Dendritic cell treated with granulocyte-macrophage colony-stimulating factor and Interleukin-4, amounts not matched to agents 40 ng/mL and 50 ng/mL, for 4 days (primary cell): ENCODE results near the gene RAPGEF5.

ENCODE experiments used
- H3K27ac Mint-ChIP-seq: one replicate; pipeline ENCODE4 v1.8.0; 2022; ENCODE audit warnings: mild to moderate bottlenecking, mixed read lengths
- H3K27me3 Mint-ChIP-seq: one replicate; pipeline ENCODE4 v1.8.0; 2022; ENCODE audit warnings: mild to moderate bottlenecking, mixed read lengths
- H3K36me3 Mint-ChIP-seq: one replicate; pipeline ENCODE4 v1.8.0; 2022; ENCODE audit warnings: low read depth, mixed read lengths
- H3K4me1 Mint-ChIP-seq: one replicate; pipeline ENCODE4 v1.8.0; 2022; ENCODE audit warnings: low read depth, mixed read lengths
- H3K4me3 Mint-ChIP-seq: one replicate; pipeline ENCODE4 v1.8.0; 2022; ENCODE audit warnings: mild to moderate bottlenecking, moderate library complexity, mixed read lengths
- H3K9me3 Mint-ChIP-seq: one replicate; pipeline ENCODE4 v1.8.0; 2022; ENCODE audit warnings: mixed read lengths
- intact Hi-C: fragments of 100-400 bp; cut with micrococcal nuclease; formaldehyde crosslinking; loops from one replicate; pipeline ENCODE4 v1.15.0; 2022

RAPGEF5 gene

GRCh38 chr7:22210355-22210754 is 146.6 kb downstream of the RAPGEF5 start:
- Mint-ChIP-seq H3K4me3 (no peak overlapping the region), H3K27me3 (no peaks in the 10 kb centered on the region), H3K9me3 (no peaks in the 10 kb centered on the region), H3K36me3 (no peaks in the 10 kb centered on the region), H3K27ac (no peak overlapping the region), H3K4me1 (peaks cover 5% of the 10 kb centered on the region)
- intact Hi-C loops, result no loop called here

- Mint-ChIP-seq H3K27me3 (no peaks in the 10 kb centered on the region), H3K4me1 (peaks cover under 1% of the 10 kb centered on the region), H3K4me3 (no peak overlapping the region), H3K27ac (no peak overlapping the region), H3K36me3 (no peaks in the 10 kb centered on the region), H3K9me3 (no peaks in the 10 kb centered on the region)
- intact Hi-C loops, result no loop called here
Measured at GRCh38 chr7:22208799-22209198, 148.2 kb downstream of the RAPGEF5 start.

GRCh38 chr7:22207724-22208225 is 149.2 kb downstream of the RAPGEF5 start:
- Mint-ChIP-seq H3K9me3 (no peaks in the 10 kb centered on the region), H3K27ac (no peak overlapping the region), H3K4me1 (no peaks in the 10 kb centered on the region), H3K4me3 (no peak overlapping the region), H3K27me3 (no peaks in the 10 kb centered on the region), H3K36me3 (no peaks in the 10 kb centered on the region)
- intact Hi-C loops, result no loop called here

- Mint-ChIP-seq H3K27ac (no peak overlapping the region), H3K4me3 (no peak overlapping the region), H3K9me3 (no peaks in the 10 kb centered on the region), H3K4me1 (no peaks in the 10 kb centered on the region), H3K27me3 (no peaks in the 10 kb centered on the region), H3K36me3 (no peaks in the 10 kb centered on the region)
- intact Hi-C loops, result no loop called here
Measured at GRCh38 chr7:22205631-22206030, 151.3 kb downstream of the RAPGEF5 start.

- Mint-ChIP-seq H3K27ac (no peak overlapping the region), H3K36me3 (no peaks in the 10 kb centered on the region), H3K4me3 (no peak overlapping the region), H3K4me1 (no peaks in the 10 kb centered on the region), H3K9me3 (no peaks in the 10 kb centered on the region), H3K27me3 (no peaks in the 10 kb centered on the region)
- intact Hi-C loops, result no loop called here
Measured at GRCh38 chr7:22204312-22204711, 152.6 kb downstream of the RAPGEF5 start.

- no peaks in the 10 kb centered on the region for H3K36me3 Mint-ChIP-seq
- no peaks in the 10 kb centered on the region for H3K9me3 Mint-ChIP-seq
- no peak overlapping the region for H3K4me3 Mint-ChIP-seq
- H3K4me1 Mint-ChIP-seq, result no peaks in the 10 kb centered on the region
- no peaks in the 10 kb centered on the region for H3K27me3 Mint-ChIP-seq
- H3K27ac Mint-ChIP-seq, result no peak overlapping the region
- intact Hi-C loops, result no loop called here
Measured at GRCh38 chr7:22202141-22202540, 154.8 kb downstream of the RAPGEF5 start.

- intact Hi-C loops, result no loop called here
- Mint-ChIP-seq H3K4me1 (no peaks in the 10 kb centered on the region), H3K36me3 (no peaks in the 10 kb centered on the region), H3K9me3 (no peaks in the 10 kb centered on the region), H3K4me3 (no peak overlapping the region), H3K27me3 (no peaks in the 10 kb centered on the region), H3K27ac (no peak overlapping the region)
Measured at GRCh38 chr7:22201186-22201880, 155.6 kb downstream of the RAPGEF5 start.

GRCh38 chr7:22200777-22201176 is 156.2 kb downstream of the RAPGEF5 start:
- H3K36me3 Mint-ChIP-seq, result no peaks in the 10 kb centered on the region
- intact Hi-C loops, result no loop called here
- H3K9me3 Mint-ChIP-seq, result no peaks in the 10 kb centered on the region
- no peaks in the 10 kb centered on the region for H3K27me3 Mint-ChIP-seq
- H3K27ac Mint-ChIP-seq, result no peak overlapping the region
- H3K4me1 Mint-ChIP-seq, result no peaks in the 10 kb centered on the region
- no peak overlapping the region for H3K4me3 Mint-ChIP-seq

- no peaks in the 10 kb centered on the region for H3K27me3 Mint-ChIP-seq
- H3K9me3 Mint-ChIP-seq, result no peaks in the 10 kb centered on the region
- no peak overlapping the region for H3K4me3 Mint-ChIP-seq
- no peaks in the 10 kb centered on the region for H3K4me1 Mint-ChIP-seq
- H3K36me3 Mint-ChIP-seq, result no peaks in the 10 kb centered on the region
- no peak overlapping the region for H3K27ac Mint-ChIP-seq
- intact Hi-C loops, result no loop called here
Measured at GRCh38 chr7:22200238-22200637, 156.7 kb downstream of the RAPGEF5 start.

- no peak overlapping the region for H3K4me3 Mint-ChIP-seq
- H3K4me1 Mint-ChIP-seq, result no peaks in the 10 kb centered on the region
- no peaks in the 10 kb centered on the region for H3K27me3 Mint-ChIP-seq
- no peaks in the 10 kb centered on the region for H3K9me3 Mint-ChIP-seq
- intact Hi-C loops, result no loop called here
- no peak overlapping the region for H3K27ac Mint-ChIP-seq
- H3K36me3 Mint-ChIP-seq, result no peaks in the 10 kb centered on the region
Measured at GRCh38 chr7:22197376-22197775, 159.6 kb downstream of the RAPGEF5 start.

- intact Hi-C loops, result no loop called here
- H3K4me1 Mint-ChIP-seq, result no peaks in the 10 kb centered on the region
- no peaks in the 10 kb centered on the region for H3K27me3 Mint-ChIP-seq
- H3K27ac Mint-ChIP-seq, result no peak overlapping the region
- no peak overlapping the region for H3K4me3 Mint-ChIP-seq
- no peaks in the 10 kb centered on the region for H3K9me3 Mint-ChIP-seq
- no peaks in the 10 kb centered on the region for H3K36me3 Mint-ChIP-seq
Measured at GRCh38 chr7:22196429-22196828, 160.5 kb downstream of the RAPGEF5 start.

GRCh38 chr7:22195397-22196172 is 161.4 kb downstream of the RAPGEF5 start:
- Mint-ChIP-seq H3K36me3 (no peaks in the 10 kb centered on the region), H3K9me3 (no peaks in the 10 kb centered on the region), H3K4me1 (no peaks in the 10 kb centered on the region), H3K4me3 (no peak overlapping the region), H3K27me3 (no peaks in the 10 kb centered on the region), H3K27ac (no peak overlapping the region)
- intact Hi-C loops, result no loop called here

GRCh38 chr7:22194658-22195273 is 162.2 kb downstream of the RAPGEF5 start:
- Mint-ChIP-seq H3K9me3 (no peaks in the 10 kb centered on the region), H3K27me3 (no peaks in the 10 kb centered on the region), H3K36me3 (no peaks in the 10 kb centered on the region), H3K4me1 (no peaks in the 10 kb centered on the region), H3K4me3 (no peak overlapping the region), H3K27ac (no peak overlapping the region)
- intact Hi-C loops, result no loop called here

- no peaks in the 10 kb centered on the region for H3K27me3 Mint-ChIP-seq
Measured at GRCh38 chr7:22193450-22193983, 163.4 kb downstream of the RAPGEF5 start.

More at GRCh38 chr7:22193450-22193983, 163.4 kb downstream of the RAPGEF5 start:
- H3K27ac Mint-ChIP-seq, result no peak overlapping the region
- H3K4me1 Mint-ChIP-seq, result no peaks in the 10 kb centered on the region
- intact Hi-C loops, result no loop called here
- no peaks in the 10 kb centered on the region for H3K36me3 Mint-ChIP-seq
- no peaks in the 10 kb centered on the region for H3K9me3 Mint-ChIP-seq
- no peak overlapping the region for H3K4me3 Mint-ChIP-seq
